ENCODE data around the gene LRMDA.

LRMDA gene

GRCh38 chr10:76324283-76324682, 892.9 kb downstream of the LRMDA start:
- in situ Hi-C loops (cut with MboI; ENCODE audit: low sequenced_read_pairs): loop anchor here (25.0 kb wide), 1 partner anchor 937 kb away; no protein-coding TSS in a partner anchor

GRCh38 chr10:76327441-76327840, 896.0 kb downstream of the LRMDA start:
- in situ Hi-C loops (cut with MboI; ENCODE audit: low sequenced_read_pairs): no loop called here

- in situ Hi-C loops (cut with MboI; ENCODE audit: low sequenced_read_pairs): no loop called here
Measured at GRCh38 chr10:76328348-76328747, 896.9 kb downstream of the LRMDA start.

GRCh38 chr10:76329891-76330575, 898.6 kb downstream of the LRMDA start:
- in situ Hi-C loops (cut with MboI; ENCODE audit: low sequenced_read_pairs): no loop called here

GRCh38 chr10:76331742-76332141, 900.3 kb downstream of the LRMDA start:
- in situ Hi-C loops (cut with MboI; ENCODE audit: low sequenced_read_pairs): no loop called here

DNA sequence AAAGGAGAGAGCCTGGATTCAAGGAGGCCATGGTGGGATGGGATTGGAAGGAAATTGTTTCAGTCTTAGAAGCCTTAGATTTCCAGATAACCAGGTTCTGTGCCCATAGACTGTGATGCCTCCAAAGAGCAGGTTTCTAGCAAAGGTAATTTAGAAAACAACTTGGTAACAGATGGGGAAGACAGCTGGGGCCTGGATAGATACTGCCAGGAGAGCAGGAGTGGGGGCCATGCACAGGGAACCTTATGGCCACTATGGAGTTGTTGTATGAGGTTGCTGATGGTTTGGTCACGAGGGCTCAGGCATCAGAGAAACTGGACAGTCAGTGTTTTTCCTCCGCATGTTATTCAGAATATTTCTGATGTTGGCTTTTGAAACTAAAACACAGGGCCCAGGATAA, 901.9 kb downstream of the LRMDA start:
- in situ Hi-C loops (cut with MboI; ENCODE audit: low sequenced_read_pairs): no loop called here

- in situ Hi-C loops (cut with MboI; ENCODE audit: low sequenced_read_pairs): no loop called here
Measured at GRCh38 chr10:76333796-76334195, 902.4 kb downstream of the LRMDA start.

DNA sequence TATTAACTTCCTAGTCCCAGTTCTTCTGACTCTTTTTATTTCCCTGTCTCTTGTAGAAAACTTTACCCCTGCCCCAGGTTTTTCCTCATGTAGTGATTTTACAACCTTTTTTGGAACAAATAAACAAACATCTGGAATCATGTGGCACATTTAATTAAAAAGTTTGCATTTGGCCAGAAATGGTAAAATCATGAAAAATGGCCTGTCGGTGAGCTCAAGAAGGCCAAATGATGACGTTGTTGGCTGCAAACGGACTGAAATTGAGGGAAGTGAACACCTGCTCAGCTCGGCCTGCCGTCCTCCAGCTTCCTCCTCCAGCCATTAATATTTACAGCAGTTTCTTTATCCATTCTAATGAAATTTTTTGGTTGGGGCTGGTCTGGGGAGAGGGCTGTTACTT, 902.8 kb downstream of the LRMDA start:
- in situ Hi-C loops (cut with MboI; ENCODE audit: low sequenced_read_pairs): no loop called here

DNA sequence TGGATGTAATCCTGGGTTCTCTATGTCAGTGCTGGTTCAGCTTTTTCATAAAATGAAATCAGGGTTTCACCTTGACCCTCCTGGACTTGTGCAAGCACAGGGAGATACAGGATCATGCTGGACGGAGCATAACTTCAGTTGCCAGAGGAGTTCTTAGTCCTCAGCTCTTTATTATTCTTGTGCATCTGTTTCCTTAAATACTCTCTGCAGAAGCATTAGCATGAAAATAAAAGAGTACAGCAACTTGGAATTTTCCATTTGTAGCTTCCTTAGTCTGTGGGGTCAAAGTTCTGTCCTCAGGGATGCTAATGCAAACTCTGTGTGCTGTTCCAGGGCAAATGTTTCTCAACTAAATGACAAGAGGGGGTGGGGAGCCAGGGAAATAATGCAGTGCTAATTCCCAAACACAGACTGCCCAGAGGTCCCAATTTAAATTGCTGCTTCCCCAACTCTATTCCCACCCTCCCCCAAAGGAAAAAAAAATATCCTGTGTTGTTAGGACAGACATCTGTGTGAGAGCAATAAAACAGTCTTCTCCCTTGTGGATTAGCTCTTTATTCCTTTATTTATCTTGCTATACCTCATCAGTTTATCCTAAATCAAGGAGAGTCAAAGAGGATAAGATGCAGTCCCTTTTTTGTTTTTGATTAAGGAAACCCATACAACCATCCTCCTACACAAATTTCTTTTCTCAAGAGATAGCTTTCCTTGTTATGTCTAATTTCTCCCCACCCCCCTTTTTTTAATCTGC, 905.0 kb downstream of the LRMDA start:
- in situ Hi-C loops (cut with MboI; ENCODE audit: low sequenced_read_pairs): no loop called here

GRCh38 chr10:76337641-76338040, 906.2 kb downstream of the LRMDA start:
- in situ Hi-C loops (cut with MboI; ENCODE audit: low sequenced_read_pairs): no loop called here

- in situ Hi-C loops (cut with MboI; ENCODE audit: low sequenced_read_pairs): no loop called here
Measured at GRCh38 chr10:76338187-76338586, 906.8 kb downstream of the LRMDA start.

DNA sequence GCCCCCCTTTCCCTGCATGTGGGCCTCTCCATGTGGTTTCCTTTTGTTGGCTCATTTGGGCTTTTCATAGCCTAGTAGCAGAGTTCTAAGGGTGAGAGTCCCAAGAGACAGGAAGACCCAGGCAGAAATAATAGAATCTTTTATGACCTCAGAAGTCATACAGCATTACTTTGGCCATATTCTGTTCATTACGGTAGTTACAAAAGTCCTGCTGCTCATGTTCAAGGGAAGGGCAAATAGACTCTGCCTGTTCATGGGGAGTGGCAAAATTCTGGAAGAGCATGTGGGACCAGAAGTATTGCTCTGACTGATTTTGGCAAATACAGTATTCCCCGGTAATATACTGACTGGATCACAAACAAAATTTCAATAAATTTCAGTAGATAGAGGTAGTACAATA, 910.3 kb downstream of the LRMDA start:
- in situ Hi-C loops (cut with MboI; ENCODE audit: low sequenced_read_pairs): no loop called here

DNA sequence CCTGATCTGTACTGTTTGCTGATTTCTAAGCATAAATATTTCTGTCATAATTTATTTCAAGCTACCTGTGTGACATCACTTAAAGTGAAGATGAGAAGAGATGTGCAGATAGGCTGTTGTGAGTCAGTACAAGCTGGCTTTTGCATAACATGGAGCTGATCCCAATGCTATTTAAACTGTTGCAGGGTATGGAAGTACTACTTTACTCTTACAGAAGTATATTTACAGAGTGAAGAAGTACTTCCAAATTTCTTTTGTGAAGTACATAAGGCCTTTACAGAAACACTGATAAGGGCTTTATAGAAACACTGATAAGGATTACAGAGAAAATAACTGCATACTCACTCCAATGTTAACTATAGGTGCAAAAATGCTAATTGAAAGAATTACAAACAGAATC, 911.6 kb downstream of the LRMDA start:
- in situ Hi-C loops (cut with MboI; ENCODE audit: low sequenced_read_pairs): no loop called here

DNA sequence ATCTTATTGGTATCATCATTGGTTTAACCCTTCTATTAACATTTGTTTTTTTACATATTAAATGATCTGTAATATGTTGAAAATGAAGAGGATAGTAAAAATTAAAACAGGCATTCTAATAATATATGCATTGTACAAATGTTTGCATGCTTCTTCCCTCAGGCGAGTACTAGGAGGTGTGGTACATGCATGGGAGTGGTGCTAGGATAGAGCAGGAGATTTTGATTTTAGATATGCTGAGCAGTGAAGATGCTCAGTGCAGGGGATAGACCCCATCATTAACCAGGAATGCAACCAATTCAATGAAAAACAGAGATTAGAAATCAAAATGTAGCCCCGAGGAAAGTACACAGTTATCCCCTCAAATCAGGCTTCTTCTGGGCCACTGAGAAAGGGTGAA, 916.4 kb downstream of the LRMDA start:
- in situ Hi-C loops (cut with MboI; ENCODE audit: low sequenced_read_pairs): no loop called here

DNA sequence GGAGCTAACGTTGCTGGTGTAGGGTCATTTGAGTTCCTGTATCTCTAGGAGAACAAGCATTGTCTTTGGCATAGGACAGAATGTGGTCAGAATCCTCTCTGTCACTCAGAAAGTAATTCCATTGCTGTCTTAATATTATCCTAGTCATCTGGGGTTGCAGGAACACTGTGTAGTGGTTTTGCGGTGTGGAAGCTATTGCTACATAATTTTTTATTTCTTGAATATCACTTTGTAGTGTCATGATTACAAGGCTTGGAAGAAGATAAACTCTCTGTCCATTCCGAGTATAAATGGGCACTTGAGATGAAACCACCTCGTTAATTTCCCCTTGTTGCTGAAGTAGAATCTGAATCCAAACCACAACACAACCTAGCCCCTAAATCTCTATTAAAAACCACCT, 919.2 kb downstream of the LRMDA start:
- in situ Hi-C loops (cut with MboI; ENCODE audit: low sequenced_read_pairs): no loop called here

GRCh38 chr10:76352300-76352699, 920.9 kb downstream of the LRMDA start:
- in situ Hi-C loops (cut with MboI; ENCODE audit: low sequenced_read_pairs): no loop called here

- in situ Hi-C loops (cut with MboI; ENCODE audit: low sequenced_read_pairs): no loop called here
Measured at GRCh38 chr10:76353237-76353851, 921.9 kb downstream of the LRMDA start.

- in situ Hi-C loops (cut with MboI; ENCODE audit: low sequenced_read_pairs): no loop called here
Measured at GRCh38 chr10:76354212-76354738, 922.9 kb downstream of the LRMDA start.

DNA sequence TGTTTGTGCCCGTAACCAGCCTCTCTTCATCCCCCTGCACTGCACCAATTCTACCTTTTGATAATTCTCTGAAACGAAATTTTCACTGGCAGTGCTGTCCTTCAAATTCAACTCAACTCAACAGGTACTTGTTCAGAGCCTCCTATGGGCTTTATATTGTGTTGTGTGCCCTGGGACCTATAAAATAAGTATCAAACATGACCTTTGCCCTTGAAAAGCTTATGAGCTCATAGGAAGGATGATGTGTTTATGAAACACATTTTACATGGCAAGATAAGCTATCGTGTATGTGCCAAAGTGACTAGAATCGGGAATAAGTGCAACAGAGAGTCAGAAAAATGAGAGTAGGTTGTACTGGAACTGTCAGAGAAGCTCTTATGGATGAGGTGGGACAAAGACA, 923.5 kb downstream of the LRMDA start:
- in situ Hi-C loops (cut with MboI; ENCODE audit: low sequenced_read_pairs): no loop called here

DNA sequence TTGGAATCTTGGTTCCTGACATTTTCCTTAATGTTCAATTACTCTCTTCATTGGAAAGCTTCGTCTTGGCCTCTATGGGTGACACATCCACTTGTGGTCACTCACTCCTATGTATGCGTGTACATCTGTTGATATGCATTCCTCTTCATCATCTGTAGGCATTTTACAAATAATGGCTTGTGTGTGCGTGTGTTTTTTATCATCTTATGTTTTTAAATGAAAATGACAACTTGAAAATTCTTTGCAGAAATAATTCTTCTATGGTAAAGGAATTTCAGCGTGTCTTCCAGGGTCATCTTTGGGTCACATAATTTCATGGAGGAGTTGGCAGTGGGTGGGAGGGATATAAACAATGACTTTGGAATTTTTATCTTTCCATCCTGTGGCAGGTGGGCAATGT, 925.1 kb downstream of the LRMDA start:
- in situ Hi-C loops (cut with MboI; ENCODE audit: low sequenced_read_pairs): no loop called here

DNA sequence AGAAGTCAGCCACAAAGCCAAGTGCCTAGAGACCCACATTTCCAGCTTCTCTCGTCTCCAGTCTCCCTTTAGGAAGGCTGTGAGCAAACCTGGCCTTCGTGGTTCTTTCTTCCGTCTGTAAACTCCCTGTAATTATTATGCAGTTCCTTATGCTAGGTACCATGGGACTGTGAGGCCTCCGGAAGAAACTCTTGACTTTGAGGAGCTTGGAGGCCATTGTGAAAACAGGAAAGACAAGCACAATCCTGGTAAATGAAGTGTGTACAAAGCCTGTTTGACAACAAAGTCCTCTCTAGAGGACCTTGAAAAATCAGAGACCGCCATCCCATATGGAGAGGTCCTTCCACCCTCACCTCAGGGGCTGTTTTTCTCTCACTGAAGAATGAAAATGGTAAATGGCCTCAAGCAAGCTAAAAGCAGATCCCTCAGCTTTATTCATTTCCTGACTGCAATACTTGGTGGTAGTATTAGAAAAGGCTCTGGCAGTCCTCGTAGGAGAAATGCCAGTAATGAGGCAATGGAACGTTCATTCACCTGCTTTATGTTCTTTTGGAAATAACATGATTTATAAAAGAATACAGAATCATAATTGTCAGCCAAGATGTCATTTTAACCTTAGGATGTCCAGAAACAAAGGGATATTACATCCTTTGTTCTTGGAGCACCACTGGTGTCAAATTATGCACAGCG, 926.4 kb downstream of the LRMDA start:
- in situ Hi-C loops (cut with MboI; ENCODE audit: low sequenced_read_pairs): no loop called here

Measured in HL-60/S4 treated with retinoic acid at 250 ng/mL for 4 days and 3 days (cell line).